22Rv1 (cell line): ENCODE measurements around the gene BRD8.

ENCODE experiments used
- CTCF ChIP-seq: fragments of 450-650 bp; IDR thresholded peaks from 2 replicates; pipeline ENCODE4 v1.5.1; 2017; ENCODE audit warnings: mild to moderate bottlenecking
- ZFX ChIP-seq: fragments of 450-650 bp; IDR thresholded peaks from 2 replicates; pipeline ENCODE4 v1.6.1; 2017; ENCODE audit warnings: antibody characterized with exemption, borderline replicate concordance

GRCh38 chr5:138212828-138213160 lies 34.4 kb upstream of the BRD8 start:
- no peak for TF ChIP-seq CTCF
- no peak for TF ChIP-seq ZFX
